SK-N-SH (cell line): ENCODE data around the gene MYBPC3.

Source experiments
- EP300 ChIP-seq, 2 experiments: IDR thresholded peaks; 2 replicates each; pipeline versions ENCODE4 v1.4.0 to v1.6.1; 2012; ENCODE audit warnings: borderline replicate concordance in 1 of 2, low read depth in 1 of 2, low read length in 1 of 2
- JUND ChIP-seq: IDR thresholded peaks from 2 replicates; pipeline ENCODE4 v1.4.0; 2012
- NFIC ChIP-seq: IDR thresholded peaks from 2 replicates; pipeline ENCODE4 v1.4.0; 2012; ENCODE audit warnings: borderline replicate concordance
- POLR2AphosphoS5 ChIP-seq: IDR thresholded peaks from 2 replicates; pipeline ENCODE4 v1.6.1; 2012; ENCODE audit warnings: low read depth, low read length
- RAD21 ChIP-seq: IDR thresholded peaks from 2 replicates; pipeline ENCODE4 v1.6.1; 2012; ENCODE audit warnings: mild to moderate bottlenecking, low read length

- TF ChIP-seq POLR2AphosphoS5: no peak
- no peak for TF ChIP-seq RAD21
- TF ChIP-seq EP300 (IDR thresholded peaks at IDR 0.05; ENCODE audit: borderline replicate concordance in 1 of 2, low read depth in 1 of 2, low read length in 1 of 2): no peak
- TF ChIP-seq NFIC: no peak
- no peak for TF ChIP-seq JUND
These were observed 26.3 kb upstream of the MYBPC3 start for GRCh38 chr11:47378836-47379170.
